ENCODE results near the gene HNF4A. TPM values are rescaled to one million over a fixed set of nuclear protein-coding genes. Genes with fewer than 3 reads are reported as not detected.

The HNF4A gene
- total RNA-seq, 2 experiments from 2014 or later: not detected

GRCh38 chr20:44411020-44411756 is 55.7 kb downstream of the HNF4A start:
- Mint-ChIP-seq H3K27me3 (peaks cover 7% of the 10 kb centered on the region), H3K4me1 (no peaks in the 10 kb centered on the region), H3K27ac (no peak overlapping the region), H3K4me3 (no peak overlapping the region), H3K36me3 (ENCODE audit: low read depth) (no peaks in the 10 kb centered on the region), H3K9me3 (ENCODE audit: low read depth) (no peaks in the 10 kb centered on the region)
- ChIA-PET POLR2A (no interaction called here), CTCF (interaction anchor here (0.5 to 1.0 kb wide), 3 partner anchors 33 to 195 kb away, joined by 3 to 6 read pairs (median 3); no protein-coding TSS in a partner anchor)
- intact Hi-C loops (cut with DNase I, micrococcal nuclease): no loop called here
- no peak for ATAC-seq
- DNase-seq: no peak

DNA sequence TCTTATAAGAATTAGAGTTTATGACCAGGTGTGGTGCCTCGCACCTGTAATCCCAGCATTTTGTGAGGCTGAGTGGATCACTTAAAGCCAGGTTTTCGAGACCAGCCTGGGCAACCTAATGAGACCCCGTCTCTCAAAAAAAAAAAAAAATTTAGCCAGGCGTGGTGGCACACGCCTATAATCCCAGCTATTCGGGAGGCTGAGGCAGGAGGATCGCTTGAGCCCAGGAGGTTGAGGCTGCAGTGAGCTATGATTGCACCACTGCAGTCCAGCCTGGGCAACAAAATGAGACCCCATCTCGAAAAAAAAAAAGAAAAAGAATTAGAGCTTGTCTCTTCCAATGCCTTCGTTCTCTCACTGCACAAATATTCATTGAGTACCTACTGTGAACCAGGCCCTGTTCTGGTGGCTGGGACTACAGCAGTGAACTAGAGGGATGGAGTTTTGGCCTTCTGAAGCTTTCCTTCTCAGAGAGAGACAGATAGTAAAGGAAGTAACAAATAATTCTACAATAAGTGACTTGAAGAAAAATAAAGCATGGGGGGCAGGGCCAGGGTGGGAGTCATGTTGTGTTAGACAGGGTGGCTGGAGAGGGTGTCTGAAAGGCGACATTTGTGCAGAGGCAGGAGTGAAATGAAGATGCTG is 56.4 kb downstream of the HNF4A start:
- intact Hi-C loops (cut with DNase I, micrococcal nuclease): no loop called here
- Mint-ChIP-seq H3K27ac (no peak overlapping the region), H3K27me3 (peaks cover 7% of the 10 kb centered on the region), H3K4me3 (no peak overlapping the region), H3K36me3 (ENCODE audit: low read depth) (no peaks in the 10 kb centered on the region), H3K9me3 (ENCODE audit: low read depth) (no peaks in the 10 kb centered on the region), H3K4me1 (no peaks in the 10 kb centered on the region)
- ATAC-seq (no peak), DNase-seq (no peak)
- ChIA-PET CTCF (interaction anchor here (1.1 kb wide), 1 partner anchor 23 kb away, joined by 3 read pairs; no protein-coding TSS in a partner anchor), POLR2A (interaction anchor here (0.6 kb wide), 1 partner anchor 212 kb away, joined by 7 read pairs; no protein-coding TSS in a partner anchor)

DNA sequence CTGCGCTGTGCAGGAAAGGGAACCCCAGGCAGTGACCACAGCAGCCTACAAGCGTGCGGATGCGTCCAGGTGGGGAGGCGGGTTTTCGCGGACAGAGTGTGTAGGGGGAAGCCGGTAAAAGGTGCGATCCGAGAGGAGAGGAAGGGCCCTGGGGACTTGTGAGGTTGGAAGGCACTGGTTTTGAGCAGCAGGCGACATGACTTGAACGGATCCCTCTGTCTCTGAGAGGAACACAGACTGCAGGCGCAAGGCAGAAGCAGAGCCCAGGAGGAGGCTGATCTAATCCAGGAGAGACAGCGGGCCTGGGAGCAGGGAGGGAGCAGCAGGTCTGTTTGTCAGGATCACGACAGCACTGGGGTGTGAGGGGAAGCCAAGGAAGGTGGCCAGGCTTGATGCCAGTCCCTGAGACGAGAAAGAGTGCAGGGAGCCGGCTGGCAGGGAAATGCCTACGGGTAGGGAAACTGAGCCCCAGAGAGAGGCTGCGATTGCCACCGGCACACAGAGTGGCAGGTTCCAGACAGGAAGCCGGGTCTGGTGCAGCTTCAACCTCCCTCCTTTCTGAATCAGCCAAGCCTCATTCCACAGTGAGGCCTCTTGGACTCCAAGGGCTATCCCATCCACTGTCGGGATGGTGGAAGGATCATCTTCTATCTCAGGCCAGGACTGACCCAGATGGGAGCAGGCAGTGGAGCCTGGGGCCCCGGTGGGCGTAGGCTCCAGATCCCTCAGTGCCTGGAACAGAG is 57.1 kb downstream of the HNF4A start:
- Mint-ChIP-seq H3K27ac (no peak overlapping the region), H3K27me3 (peaks cover 7% of the 10 kb centered on the region), H3K4me1 (no peaks in the 10 kb centered on the region), H3K9me3 (ENCODE audit: low read depth) (no peaks in the 10 kb centered on the region), H3K36me3 (ENCODE audit: low read depth) (no peaks in the 10 kb centered on the region), H3K4me3 (no peak overlapping the region)
- DNase-seq: no peak
- ChIA-PET POLR2A (interaction anchor here (0.6 kb wide), 1 partner anchor 211 kb away, joined by 7 read pairs; no protein-coding TSS in a partner anchor), CTCF (interaction anchor here (1.1 kb wide), 1 partner anchor 23 kb away, joined by 3 read pairs; no protein-coding TSS in a partner anchor)
- intact Hi-C loops (cut with DNase I, micrococcal nuclease): no loop called here
- ATAC-seq: no peak

DNA sequence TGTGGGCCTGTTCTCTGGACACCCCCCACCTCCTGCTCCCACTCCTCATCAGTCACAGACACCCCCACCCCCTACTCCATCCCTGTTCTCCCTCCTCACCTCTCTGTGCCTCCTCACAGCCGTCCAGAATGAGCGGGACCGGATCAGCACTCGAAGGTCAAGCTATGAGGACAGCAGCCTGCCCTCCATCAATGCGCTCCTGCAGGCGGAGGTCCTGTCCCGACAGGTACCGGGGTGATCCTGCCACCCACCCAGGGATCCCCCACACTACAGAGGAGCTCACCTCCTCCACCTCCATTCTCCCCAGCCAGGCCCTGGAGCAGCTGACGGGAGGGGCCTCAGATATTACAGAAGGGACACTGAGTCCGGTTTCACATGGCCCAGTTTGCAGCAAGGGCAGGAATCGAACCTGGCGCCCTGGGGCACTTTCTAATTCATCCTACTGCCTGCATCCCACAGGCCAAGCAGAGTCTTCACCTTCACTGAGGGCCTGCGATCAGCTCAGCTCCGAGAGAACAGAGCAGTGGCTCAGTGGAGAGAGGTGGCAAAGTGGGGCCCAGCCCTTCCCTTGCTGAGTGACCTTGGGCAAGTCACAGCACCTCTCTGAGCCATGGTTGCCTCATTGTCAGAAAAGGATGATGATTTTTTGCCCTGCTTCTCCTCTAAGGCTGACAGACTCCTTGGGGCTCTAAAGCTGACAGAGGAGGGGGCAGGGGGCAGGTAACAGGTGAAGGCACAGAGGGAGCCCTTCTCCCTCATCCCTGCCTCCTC is 58.3 kb downstream of the HNF4A start:
- Mint-ChIP-seq H3K27me3 (peaks cover 7% of the 10 kb centered on the region), H3K36me3 (ENCODE audit: low read depth) (no peaks in the 10 kb centered on the region), H3K27ac (no peak overlapping the region), H3K9me3 (ENCODE audit: low read depth) (no peaks in the 10 kb centered on the region), H3K4me3 (no peak overlapping the region), H3K4me1 (no peaks in the 10 kb centered on the region)
- no peak for ATAC-seq
- POLR2A ChIA-PET: no interaction called here
- intact Hi-C loops (cut with DNase I, micrococcal nuclease): no loop called here
- DNase-seq: no peak
- CTCF ChIA-PET: no interaction called here

DNA sequence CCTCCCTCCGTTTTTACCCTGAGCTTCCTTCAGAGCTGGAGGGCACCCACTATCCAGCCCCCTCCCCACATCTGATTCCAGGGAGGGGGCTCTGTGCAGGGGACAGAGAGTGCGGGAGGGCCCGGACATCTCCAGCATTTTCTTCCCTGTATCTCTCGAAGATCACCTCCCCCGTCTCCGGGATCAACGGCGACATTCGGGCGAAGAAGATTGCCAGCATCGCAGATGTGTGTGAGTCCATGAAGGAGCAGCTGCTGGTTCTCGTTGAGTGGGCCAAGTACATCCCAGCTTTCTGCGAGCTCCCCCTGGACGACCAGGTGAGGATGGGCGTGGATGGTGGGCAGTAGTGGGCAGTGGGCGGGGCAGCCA is 58.8 kb downstream of the HNF4A start:
- no peak overlapping the region for H3K4me3 Mint-ChIP-seq
- no peaks in the 10 kb centered on the region for H3K9me3 Mint-ChIP-seq (ENCODE audit: low read depth)
- CTCF ChIA-PET: no interaction called here
- ATAC-seq (no peak), DNase-seq (no peak)
- H3K27ac Mint-ChIP-seq: no peak overlapping the region
- H3K27me3 Mint-ChIP-seq: peaks cover 7% of the 10 kb centered on the region
- no peaks in the 10 kb centered on the region for H3K4me1 Mint-ChIP-seq
- POLR2A ChIA-PET: no interaction called here
- no peaks in the 10 kb centered on the region for H3K36me3 Mint-ChIP-seq (ENCODE audit: low read depth)
- intact Hi-C loops (cut with DNase I, micrococcal nuclease): no loop called here

DNA sequence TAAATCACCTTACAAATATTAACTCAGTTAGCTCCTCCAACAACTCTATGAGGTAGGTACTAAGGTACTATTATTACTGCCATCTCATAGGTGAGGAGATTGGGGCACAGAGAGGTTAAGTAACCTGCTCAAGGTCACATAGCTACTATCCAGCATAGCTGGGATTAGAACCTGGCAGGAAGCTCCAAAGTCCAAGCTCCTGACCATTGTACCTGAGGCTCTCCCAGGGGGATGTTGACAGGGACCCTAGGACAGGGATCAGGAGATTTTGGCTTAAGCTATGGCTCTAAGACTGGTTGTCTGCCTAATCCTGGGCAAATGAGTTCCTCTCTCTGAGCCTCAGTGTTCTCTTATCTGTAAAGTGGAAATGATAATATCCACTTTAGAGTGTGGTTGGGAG is 59.3 kb downstream of the HNF4A start:
- POLR2A ChIA-PET: no interaction called here

DNA sequence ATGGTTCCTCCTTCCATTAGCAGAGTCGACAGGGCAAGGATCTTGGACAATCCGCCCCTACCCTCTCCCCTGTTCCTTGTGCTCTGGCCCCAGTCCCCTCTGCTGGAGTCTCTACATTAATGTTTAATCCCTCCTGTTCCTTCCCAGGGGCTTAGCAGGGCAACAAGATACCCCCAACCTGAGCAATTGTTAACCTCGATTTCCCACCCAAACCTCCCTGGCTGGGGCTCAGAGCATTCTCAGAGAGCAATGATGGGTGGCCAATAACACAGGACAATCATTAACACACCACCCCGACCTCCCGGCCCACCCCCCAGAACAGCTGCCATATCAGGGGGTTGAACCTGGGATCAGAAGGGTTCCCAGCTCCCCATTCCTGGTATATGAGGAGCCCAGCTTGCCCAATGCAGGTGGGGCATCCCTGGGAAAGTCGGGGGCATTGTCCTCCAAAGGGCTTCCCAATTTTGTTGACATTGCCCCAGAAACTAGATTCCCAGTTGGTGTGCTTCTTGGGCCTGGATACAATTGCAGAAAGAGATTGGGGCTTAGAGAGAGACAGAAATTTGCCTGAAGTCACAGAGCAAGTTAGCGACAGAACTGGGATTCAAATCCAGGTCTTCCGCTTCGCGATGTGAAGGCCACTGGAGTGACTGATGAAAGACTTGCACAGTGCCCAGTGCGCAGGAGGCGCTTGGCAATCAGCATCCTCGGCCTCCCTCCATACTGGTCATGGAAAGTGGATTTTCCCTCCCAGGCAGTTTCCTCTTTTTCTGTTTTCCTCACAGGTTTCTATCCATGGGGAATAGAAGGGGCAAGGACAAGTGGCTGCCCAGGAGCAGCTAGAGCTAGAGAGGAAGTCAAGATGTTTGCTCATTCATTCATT is 60.6 kb downstream of the HNF4A start:
- Mint-ChIP-seq H3K4me1 (no peaks in the 10 kb centered on the region), H3K36me3 (ENCODE audit: low read depth) (no peaks in the 10 kb centered on the region), H3K27ac (no peak overlapping the region), H3K9me3 (ENCODE audit: low read depth) (no peaks in the 10 kb centered on the region), H3K4me3 (no peak overlapping the region), H3K27me3 (peaks cover 7% of the 10 kb centered on the region)
- ATAC-seq (no peak), DNase-seq (no peak)
- intact Hi-C loops (cut with DNase I, micrococcal nuclease): no loop called here
- CTCF ChIA-PET: no interaction called here
- POLR2A ChIA-PET: no interaction called here

More for the DNA sequence above, 59.3 kb downstream of the HNF4A start:
- DNase-seq (no peak), ATAC-seq (no peak)
- no peak overlapping the region for H3K27ac Mint-ChIP-seq
- peaks cover 7% of the 10 kb centered on the region for H3K27me3 Mint-ChIP-seq
- CTCF ChIA-PET: interaction anchor here (0.6 kb wide), 1 partner anchor 1040 kb away, joined by 3 read pairs; no protein-coding TSS in a partner anchor
- no peaks in the 10 kb centered on the region for H3K4me1 Mint-ChIP-seq
- no peaks in the 10 kb centered on the region for H3K36me3 Mint-ChIP-seq (ENCODE audit: low read depth)
- H3K9me3 Mint-ChIP-seq (ENCODE audit: low read depth): no peaks in the 10 kb centered on the region
- intact Hi-C loops (cut with DNase I, micrococcal nuclease): no loop called here
- H3K4me3 Mint-ChIP-seq: no peak overlapping the region

- H3K27me3 Mint-ChIP-seq: peaks cover 9% of the 10 kb centered on the region
- H3K4me3 Mint-ChIP-seq: no peak overlapping the region
- intact Hi-C loops (cut with DNase I, micrococcal nuclease): no loop called here
- no peaks in the 10 kb centered on the region for H3K36me3 Mint-ChIP-seq (ENCODE audit: low read depth)
- DNase-seq (no peak), ATAC-seq (no peak)
- ChIA-PET CTCF (interaction anchor here (0.7 to 1.1 kb wide), 2 partner anchors 18 to 35 kb away, joined by 4 read pairs; no protein-coding TSS in a partner anchor), POLR2A (no interaction called here)
- no peaks in the 10 kb centered on the region for H3K9me3 Mint-ChIP-seq (ENCODE audit: low read depth)
- H3K4me1 Mint-ChIP-seq: no peaks in the 10 kb centered on the region
- no peak overlapping the region for H3K27ac Mint-ChIP-seq
These were observed 62.8 kb downstream of the HNF4A start for GRCh38 chr20:44418069-44418905.

DNA sequence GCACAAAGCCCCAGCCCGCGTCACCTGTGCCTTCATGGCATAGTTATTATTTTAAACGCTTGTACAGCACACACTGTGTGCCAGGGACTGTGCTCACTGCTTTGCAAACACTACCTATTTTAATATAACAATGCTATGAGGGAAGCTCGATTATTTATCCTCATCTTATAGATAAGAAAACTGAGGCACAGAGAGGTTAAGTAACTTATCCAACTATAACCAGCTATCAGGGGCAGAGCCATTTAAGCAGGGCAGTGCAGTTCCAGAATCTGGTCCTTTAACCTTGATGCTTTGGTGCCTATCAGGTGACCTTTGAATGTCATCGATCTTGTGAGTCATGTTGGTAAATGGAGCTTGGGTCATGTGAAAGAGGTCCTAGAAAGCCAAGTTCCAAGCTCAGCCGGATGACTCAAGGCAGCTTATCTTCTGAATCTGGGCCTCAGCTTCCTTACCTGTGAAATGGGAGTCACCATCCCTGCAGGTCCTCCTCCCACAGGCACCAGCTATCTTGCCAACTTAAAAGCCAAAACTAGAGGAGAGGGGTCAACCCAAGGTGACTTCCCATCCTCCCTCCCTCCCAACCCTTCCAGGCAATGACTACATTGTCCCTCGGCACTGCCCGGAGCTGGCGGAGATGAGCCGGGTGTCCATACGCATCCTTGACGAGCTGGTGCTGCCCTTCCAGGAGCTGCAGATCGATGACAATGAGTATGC is 63.8 kb downstream of the HNF4A start:
- DNase-seq: no peak
- H3K36me3 Mint-ChIP-seq (ENCODE audit: low read depth): no peaks in the 10 kb centered on the region

More for the DNA sequence above, 63.8 kb downstream of the HNF4A start:
- H3K9me3 Mint-ChIP-seq (ENCODE audit: low read depth): no peaks in the 10 kb centered on the region
- no peak overlapping the region for H3K27ac Mint-ChIP-seq
- ChIA-PET CTCF (interaction anchor here (1.1 to 1.2 kb wide), 2 partner anchors 36 to 191 kb away, joined by 4 to 6 read pairs; no protein-coding TSS in a partner anchor), POLR2A (interaction anchor here (0.6 kb wide), 1 partner anchor 658 kb away, joined by 3 read pairs; no protein-coding TSS in a partner anchor)
- no peaks in the 10 kb centered on the region for H3K4me1 Mint-ChIP-seq
- peaks cover 9% of the 10 kb centered on the region for H3K27me3 Mint-ChIP-seq
- H3K4me3 Mint-ChIP-seq: no peak overlapping the region
- ATAC-seq: no peak
- intact Hi-C loops (cut with DNase I, micrococcal nuclease): no loop called here
